Measurements from ENCODE around the gene IGSF6.
"Not testable (repeated sequence)": the region's sequence is repeated elsewhere in the genome, so short reads cannot be mapped to it uniquely, and the experiment has no call there.

IGSF6 gene, protein sequence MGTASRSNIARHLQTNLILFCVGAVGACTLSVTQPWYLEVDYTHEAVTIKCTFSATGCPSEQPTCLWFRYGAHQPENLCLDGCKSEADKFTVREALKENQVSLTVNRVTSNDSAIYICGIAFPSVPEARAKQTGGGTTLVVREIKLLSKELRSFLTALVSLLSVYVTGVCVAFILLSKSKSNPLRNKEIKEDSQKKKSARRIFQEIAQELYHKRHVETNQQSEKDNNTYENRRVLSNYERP

DNA sequence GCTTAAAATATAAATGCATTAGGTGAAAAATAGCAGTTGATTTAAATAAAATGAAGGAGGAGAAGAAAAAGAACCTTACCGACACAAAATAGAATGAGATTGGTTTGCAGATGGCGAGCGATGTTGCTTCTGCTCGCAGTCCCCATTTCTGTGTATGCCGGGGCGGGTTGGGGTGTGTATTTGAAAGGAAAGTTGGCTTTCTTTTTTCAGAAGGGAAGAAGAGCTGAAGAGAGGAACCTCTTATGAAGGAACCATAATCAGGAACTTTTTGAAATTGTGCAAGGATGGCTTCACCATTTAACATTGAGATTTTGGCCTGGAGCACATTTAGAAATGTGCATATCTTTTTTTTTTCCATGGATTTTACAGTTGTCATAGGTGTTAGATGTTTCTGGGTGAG is at the start of gene IGSF6:
Gene IGSF6, minus strand, starts transcription at position 156 of the 400 bp plus-strand sequence. Its CDS starts 10 bp downstream, at position 146.
- peak in 1 of 2 donors; percentile 19 for DNase-seq

DNA sequence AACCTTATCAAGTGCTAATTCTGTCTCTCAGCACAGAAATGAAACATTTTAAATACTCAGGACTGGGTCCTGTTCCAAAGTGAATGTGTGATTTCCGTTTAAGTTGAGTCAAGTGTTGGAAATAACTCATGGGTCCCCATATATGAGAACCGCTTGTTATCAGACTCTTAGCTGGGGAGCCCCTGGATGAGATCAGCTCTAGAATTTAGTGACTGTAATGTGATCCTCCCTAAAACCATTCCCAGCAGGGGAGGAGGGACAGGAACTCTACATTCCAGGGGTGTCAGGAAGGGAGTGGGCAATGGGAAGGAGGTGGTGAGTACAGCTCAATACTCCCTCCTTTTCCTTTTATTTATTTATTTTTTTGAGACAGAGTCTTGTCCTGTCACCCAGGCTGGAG is 48.9 kb upstream of the IGSF6 start:
- no peak for DNase-seq

DNA sequence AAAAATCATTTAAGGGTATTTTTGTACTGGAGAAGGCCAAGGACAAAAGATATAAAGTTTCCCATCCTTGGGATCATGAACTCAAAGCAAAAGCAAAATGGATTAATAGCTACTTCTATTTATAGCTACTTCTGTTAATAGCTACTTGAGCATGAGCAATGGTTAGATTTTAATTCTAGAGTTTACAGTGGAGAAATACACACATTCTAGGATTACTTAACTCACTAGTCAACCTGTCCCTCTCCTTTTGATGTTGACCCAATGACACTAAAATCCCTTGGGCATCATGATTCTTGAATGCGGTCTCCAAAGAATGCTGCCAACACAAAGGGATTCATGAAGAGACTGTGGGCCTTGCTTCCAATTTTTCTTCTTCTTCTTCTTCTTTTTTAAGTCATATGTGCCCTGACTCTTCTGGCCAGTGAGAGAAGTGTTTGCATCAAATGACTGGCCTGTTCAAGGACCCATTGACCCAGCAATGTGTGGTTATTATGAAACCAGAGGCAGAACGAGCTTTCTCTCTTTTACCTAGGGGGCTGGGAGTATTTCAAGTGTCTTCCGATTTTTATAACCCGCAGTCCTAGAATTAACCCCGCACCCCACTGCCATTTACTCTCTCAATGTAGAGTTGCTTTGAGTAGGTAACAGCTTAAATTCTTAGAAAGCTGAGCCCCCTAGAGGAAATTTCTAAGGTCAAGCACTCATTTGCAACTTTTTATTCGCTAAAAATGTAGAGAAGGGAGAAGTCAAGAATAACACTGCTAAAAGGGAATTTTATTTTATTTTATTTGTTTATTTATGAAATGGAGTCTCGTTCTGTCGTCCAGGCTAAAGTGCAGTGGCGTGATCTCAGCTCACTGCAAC is 46.0 kb upstream of the IGSF6 start:
- DNase-seq = no peak

- DNase-seq = no peak
These were observed 44.6 kb upstream of the IGSF6 start for GRCh38 chr16:21697032-21697431.

GRCh38 chr16:21694609-21695008 is 42.2 kb upstream of the IGSF6 start:
- DNase-seq = no peak

- DNase-seq = not testable (repeated sequence)
These were observed 38.6 kb upstream of the IGSF6 start for GRCh38 chr16:21690967-21691366.

GRCh38 chr16:21689107-21689506 is 36.7 kb upstream of the IGSF6 start:
- no peak for DNase-seq

DNA sequence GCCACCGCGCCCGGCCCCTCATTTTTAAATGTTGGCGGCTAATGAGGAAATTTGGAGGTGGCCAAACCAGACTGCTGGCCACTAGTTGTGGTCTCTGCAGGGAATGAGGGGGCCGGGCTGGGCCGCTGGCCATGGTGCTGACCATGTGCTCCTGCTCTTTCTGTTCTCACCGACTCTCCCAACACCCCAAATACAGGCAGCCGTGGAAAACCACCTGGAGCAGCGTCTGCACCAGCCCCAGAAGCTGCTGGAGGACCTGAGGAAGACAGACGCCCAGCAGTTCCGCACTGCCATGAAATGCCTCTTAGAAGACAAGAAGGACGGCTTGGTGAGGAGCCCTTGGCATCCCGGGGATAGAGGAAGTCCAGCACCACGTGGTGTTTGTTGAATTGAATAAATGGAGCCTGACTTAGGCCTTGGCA is 32.6 kb upstream of the IGSF6 start:
- no peak for DNase-seq

DNA sequence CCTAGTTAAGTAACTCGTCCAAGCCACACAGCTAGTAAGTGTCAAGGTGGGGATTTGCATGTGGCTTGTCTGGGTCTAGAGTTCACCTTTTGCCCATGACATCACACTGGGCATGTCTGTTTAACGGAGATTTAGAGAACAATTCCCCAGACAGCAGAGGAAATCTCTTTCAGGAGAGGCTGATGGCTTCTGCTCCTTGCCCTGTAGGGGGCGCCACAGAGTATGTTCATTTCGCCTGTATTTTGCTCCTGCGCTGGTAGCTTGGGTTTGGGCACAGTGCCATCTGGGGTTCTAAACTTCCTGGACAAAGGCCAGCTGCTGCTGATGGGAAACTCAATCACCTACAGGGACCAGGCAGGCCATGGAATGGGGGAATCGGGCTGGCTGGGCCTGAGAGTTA is 31.8 kb upstream of the IGSF6 start:
- DNase-seq = peak; percentile 24 to 29

DNA sequence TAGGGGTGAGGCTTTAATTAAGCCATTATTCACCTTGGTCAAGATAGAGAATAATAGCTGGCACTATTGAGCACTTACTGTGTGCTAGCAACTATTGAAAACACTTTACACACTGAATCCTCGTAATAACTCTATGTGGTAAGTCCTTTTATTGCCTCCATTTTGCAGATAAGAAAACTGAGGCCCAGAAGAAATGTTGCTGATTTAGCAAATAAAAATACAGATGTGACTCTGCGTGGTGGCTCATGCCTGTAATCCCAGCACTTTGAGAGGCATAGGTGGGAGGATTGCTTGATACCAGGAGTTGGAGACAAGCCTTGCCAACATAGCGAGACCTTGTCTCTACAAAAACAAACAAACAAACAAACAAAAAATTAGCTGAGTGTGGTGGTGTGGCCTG is 30.8 kb upstream of the IGSF6 start:
- no peak for DNase-seq

- DNase-seq = not testable (repeated sequence)
These were observed 28.3 kb upstream of the IGSF6 start for GRCh38 chr16:21680714-21681113.

DNA sequence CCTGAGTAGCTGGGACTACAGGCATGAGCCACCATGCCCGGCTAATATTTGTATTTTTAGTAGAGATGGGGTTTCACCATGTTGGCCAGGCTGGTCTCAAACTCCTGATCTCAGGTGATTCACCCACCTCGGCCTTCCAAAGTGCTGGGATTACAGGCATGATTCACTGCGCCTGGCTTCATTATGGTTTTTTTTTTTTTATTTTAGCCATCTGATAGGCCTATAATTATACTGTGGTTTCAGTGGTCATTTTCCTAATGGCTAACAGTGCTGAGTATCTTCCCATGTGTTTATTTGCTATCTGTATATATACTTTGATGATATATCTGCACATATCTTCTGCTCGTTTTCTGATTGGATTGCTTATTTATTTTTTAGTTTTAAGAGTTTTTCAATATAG is 22.0 kb upstream of the IGSF6 start:
- not testable (repeated sequence) for DNase-seq

DNA sequence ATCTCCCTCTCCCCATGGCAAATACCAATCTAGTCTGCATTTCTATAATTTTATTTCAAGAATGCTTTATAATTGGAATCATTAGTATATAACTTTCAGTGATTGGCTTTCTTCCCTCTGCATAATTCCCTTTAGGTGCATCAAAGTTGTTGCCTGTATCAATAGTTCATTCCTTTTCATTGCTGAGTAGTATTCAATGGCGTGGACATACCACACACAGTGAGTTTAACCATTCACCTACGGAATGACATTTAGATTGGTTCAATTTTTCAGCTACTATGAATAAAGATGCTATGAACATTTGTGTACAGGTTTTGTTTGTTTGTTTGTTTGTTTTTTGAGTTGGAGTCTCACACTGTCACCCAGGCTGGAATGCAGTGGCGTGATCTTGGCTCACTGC is 21.1 kb upstream of the IGSF6 start:
- DNase-seq = no peak

- no peak for DNase-seq
These were observed 15.2 kb upstream of the IGSF6 start for GRCh38 chr16:21667575-21667974.

- DNase-seq = no peak
These were observed 14.4 kb upstream of the IGSF6 start for GRCh38 chr16:21666772-21667171.

GRCh38 chr16:21664801-21665492 is 12.5 kb upstream of the IGSF6 start:
- DNase-seq = no peak

DNA sequence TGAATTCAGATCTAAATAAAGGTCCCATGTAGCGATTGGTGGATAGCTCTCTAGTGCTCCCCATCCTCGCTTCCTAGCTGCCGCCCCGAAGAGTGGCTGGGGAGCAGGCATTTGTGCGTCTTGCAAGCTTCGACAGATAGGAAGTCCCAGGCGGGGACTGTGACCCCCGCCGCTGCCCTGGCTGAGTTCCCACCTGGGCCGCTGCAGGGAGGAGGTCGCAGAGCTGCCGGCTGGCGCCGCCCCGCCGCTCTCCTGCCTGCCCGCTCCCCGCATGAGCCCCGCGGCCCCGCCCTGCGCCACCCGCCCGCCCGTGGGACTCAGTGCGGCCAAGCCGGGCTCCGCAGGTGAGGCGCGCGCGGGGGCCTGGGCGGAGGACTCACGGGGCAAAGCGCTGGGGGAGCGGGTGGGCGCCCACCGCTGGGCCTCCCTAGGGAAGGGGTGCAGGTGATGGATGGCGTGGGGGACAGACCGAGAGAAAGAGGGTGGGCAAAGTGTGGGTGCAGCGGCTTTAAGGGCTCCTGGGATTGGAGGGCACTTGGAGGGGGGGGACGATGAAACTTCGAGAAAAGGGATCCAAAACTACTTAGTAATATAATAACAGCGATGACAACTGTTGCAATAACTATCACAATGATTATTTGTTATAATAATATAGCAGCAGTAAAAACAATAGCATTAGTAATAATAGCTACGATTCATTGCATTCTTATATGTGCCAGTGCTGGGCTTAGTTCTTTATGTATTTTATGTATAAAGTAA is 11.7 kb upstream of the IGSF6 start, which contains the start of gene OTOA:
Gene OTOA, plus strand, starts transcription at position 80 of the 759 bp plus-strand sequence. CDS start 14,547 bp downstream, outside the sequence.
- peak in 1 of 2 donors; percentile 19 for DNase-seq

GRCh38 chr16:21659124-21659523 is 6.7 kb upstream of the IGSF6 start:
- no peak for DNase-seq

DNA sequence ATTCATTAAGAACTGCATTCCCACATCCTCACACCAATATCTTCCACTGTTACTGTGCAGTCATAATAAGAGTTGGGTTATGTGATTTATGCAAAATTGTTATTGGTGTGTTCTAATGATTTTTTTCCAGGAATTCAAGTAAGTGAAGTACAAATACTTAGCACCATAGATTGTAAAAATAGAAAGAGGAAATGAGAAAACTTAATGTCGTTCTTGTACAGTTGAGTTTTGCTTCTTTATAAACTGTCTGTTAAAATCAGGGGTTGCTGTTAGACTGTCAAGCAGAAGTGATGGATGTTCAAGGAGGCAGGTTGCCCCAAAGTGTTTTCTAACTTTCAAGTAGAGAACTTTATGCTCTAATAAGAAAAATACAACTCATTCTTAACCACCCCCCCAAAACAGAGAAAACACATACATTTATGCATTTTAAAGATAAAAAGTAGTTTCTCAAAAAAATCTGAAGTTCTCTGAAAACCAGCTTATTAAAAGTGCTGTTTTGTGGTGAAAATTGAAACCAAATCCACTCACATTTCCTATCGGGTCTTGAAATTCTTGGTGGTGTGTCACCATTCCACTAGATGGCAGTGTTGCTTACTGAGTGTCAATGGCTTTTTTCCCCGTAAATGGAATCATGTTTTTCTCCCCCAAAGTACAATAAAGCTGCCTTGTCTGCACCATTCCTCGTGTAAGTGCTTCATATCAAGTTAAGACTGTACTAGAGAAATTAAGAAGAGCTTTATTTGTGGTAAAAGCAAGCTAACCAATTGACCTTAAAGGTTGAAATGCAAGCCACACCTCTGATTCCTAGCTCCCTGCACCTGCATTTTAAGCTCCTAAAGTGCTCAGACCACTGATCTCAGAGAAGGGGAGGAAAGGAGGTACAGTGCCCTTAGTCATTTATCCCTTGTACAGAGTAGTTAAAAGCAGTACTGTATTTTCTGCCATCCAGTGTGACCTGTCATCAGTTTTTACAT is 4.7 kb upstream of the IGSF6 start:
- peak; percentile 37 to 72 for DNase-seq

- no peak for DNase-seq
These were observed 2.5 kb upstream of the IGSF6 start for GRCh38 chr16:21654881-21655280.

- no peak for DNase-seq
These were observed 2.1 kb upstream of the IGSF6 start for GRCh38 chr16:21654466-21654865.

Data from CD4-positive, alpha-beta T cell treated with Interleukin-1 beta for 1 hour (primary cell).